Endothelial cell (in vitro differentiated cells): ENCODE results near the gene PER2. TPM values are rescaled to one million over a fixed set of nuclear protein-coding genes. Genes with fewer than 3 reads are reported as not detected.

ENCODE experiments used
- DNase-seq: peaks from one replicate; pipeline ENCODE4 v3.0.0; 2021; ENCODE audit warnings: low spot score
- H3K27ac Mint-ChIP-seq: one replicate; pipeline ENCODE4 v1.8.0; 2021; ENCODE audit warnings: mixed read lengths, inconsistent platforms; ENCODE audit not compliant: unreplicated experiment
- H3K27me3 Mint-ChIP-seq: one replicate; pipeline ENCODE4 v1.8.0; 2021; ENCODE audit warnings: mild to moderate bottlenecking, moderate library complexity, mixed read lengths, inconsistent platforms; ENCODE audit not compliant: unreplicated experiment
- H3K36me3 Mint-ChIP-seq: one replicate; pipeline ENCODE4 v1.8.0; 2021; ENCODE audit warnings: mild to moderate bottlenecking, low read depth, mixed read lengths, inconsistent platforms; ENCODE audit not compliant: unreplicated experiment
- H3K4me1 Mint-ChIP-seq: one replicate; pipeline ENCODE4 v1.8.0; 2021; ENCODE audit warnings: mild to moderate bottlenecking, mixed read lengths, inconsistent platforms; ENCODE audit not compliant: unreplicated experiment
- H3K4me3 Mint-ChIP-seq: one replicate; pipeline ENCODE4 v1.8.0; 2021; ENCODE audit warnings: mild to moderate bottlenecking, mixed read lengths, inconsistent platforms; ENCODE audit not compliant: unreplicated experiment
- H3K9me3 Mint-ChIP-seq: one replicate; pipeline ENCODE4 v1.8.0; 2021; ENCODE audit warnings: mixed read lengths, inconsistent platforms; ENCODE audit not compliant: unreplicated experiment
- CTCF ChIP-seq: fragments of 200-600 bp; sonication (generic); IDR thresholded peaks from one replicate; pipeline ENCODE4 v1.5.0; 2021; ENCODE audit warnings: antibody characterized with exemption; ENCODE audit not compliant: unreplicated experiment
- total RNA-seq: library from RNA; stranded (reverse); fragmentation: NEBNext Ultra II Directional; extraction: Animal tissue kit (Norgen Biotek cat#: 25700); gene quantifications from one replicate; pipeline ENCODE4 v1.2.1, GENCODE V29; 2021; ENCODE audit not compliant: unreplicated experiment

The PER2 gene
- total RNA-seq, 1 donor from 2014 or later, result 5.5 TPM

GRCh38 chr2:238227587-238228032, 60.8 kb downstream of the PER2 start:
- DNase-seq, result no peak
- Mint-ChIP-seq H3K4me3 (no peak overlapping the region), H3K27me3 (peaks cover 10% of the 10 kb centered on the region), H3K36me3 (peaks cover 3% of the 10 kb centered on the region), H3K4me1 (peaks cover 22% of the 10 kb centered on the region), H3K27ac (no peak overlapping the region), H3K9me3 (no peaks in the 10 kb centered on the region)
- TF ChIP-seq CTCF, result no peak

- Mint-ChIP-seq H3K4me3 (no peak overlapping the region), H3K36me3 (peaks cover 2% of the 10 kb centered on the region), H3K27ac (no peak overlapping the region), H3K4me1 (peaks cover 20% of the 10 kb centered on the region), H3K27me3 (peaks cover 10% of the 10 kb centered on the region), H3K9me3 (no peaks in the 10 kb centered on the region)
- TF ChIP-seq CTCF, result no peak
- no peak for DNase-seq
Observed at GRCh38 chr2:238226698-238227586, 61.5 kb downstream of the PER2 start.

GRCh38 chr2:238225911-238226697, 62.3 kb downstream of the PER2 start:
- Mint-ChIP-seq H3K4me1 (peaks cover 16% of the 10 kb centered on the region), H3K4me3 (no peak overlapping the region), H3K27ac (no peak overlapping the region), H3K27me3 (peaks cover 10% of the 10 kb centered on the region), H3K9me3 (no peaks in the 10 kb centered on the region), H3K36me3 (no peaks in the 10 kb centered on the region)
- no peak for TF ChIP-seq CTCF
- no peak for DNase-seq

GRCh38 chr2:238225121-238225520, 63.3 kb downstream of the PER2 start:
- Mint-ChIP-seq H3K4me3 (no peak overlapping the region), H3K27ac (no peak overlapping the region), H3K9me3 (no peaks in the 10 kb centered on the region), H3K4me1 (peaks cover 10% of the 10 kb centered on the region), H3K36me3 (no peaks in the 10 kb centered on the region), H3K27me3 (peaks cover 5% of the 10 kb centered on the region)
- DNase-seq, result no peak
- no peak for TF ChIP-seq CTCF
